Astrocyte of the cerebellum (primary cell): ENCODE results near the gene LPAR3.

Source experiments
- DNase-seq: peaks from one replicate; pipeline ENCODE4 v3.0.0-alpha.2; 2011; ENCODE audit warnings: low read depth
- H3K4me3 ChIP-seq: 2 replicates; pipeline ENCODE4 v1.5.1; 2011; ENCODE audit warnings: mild to moderate bottlenecking, low read depth, low read length, moderate library complexity
- CTCF ChIP-seq: IDR thresholded peaks from 2 replicates; pipeline ENCODE4 v1.5.1; 2012; ENCODE audit warnings: low read length, low read depth, moderate library complexity, mild to moderate bottlenecking; ENCODE audit errors: missing control alignments
- in situ Hi-C: cut with HindIII; loops from 2 replicates; pipeline ENCODE4 v1.10.0; 2017; ENCODE audit warnings: low sequenced_read_pairs

LPAR3 gene

GRCh38 chr1:84802567-84803232, 90.3 kb downstream of the LPAR3 start:
- no peak for DNase-seq
- in situ Hi-C loops: no loop called here
- no peak overlapping the region for H3K4me3 ChIP-seq
- no peak for TF ChIP-seq CTCF

- no peak overlapping the region for H3K4me3 ChIP-seq
- no peak for DNase-seq
- no peak for TF ChIP-seq CTCF
- in situ Hi-C loops: no loop called here
Measured at GRCh38 chr1:84800090-84801073, 92.6 kb downstream of the LPAR3 start.

- TF ChIP-seq CTCF: no peak
- H3K4me3 ChIP-seq: no peak overlapping the region
- DNase-seq: no peak
- in situ Hi-C loops: no loop called here
Measured at GRCh38 chr1:84797603-84798002, 95.4 kb downstream of the LPAR3 start.

- no peak overlapping the region for H3K4me3 ChIP-seq
- in situ Hi-C loops: no loop called here
- TF ChIP-seq CTCF: no peak
- no peak for DNase-seq
Measured at GRCh38 chr1:84795966-84796600, 96.9 kb downstream of the LPAR3 start.

GRCh38 chr1:84795213-84795612, 97.8 kb downstream of the LPAR3 start:
- no peak for TF ChIP-seq CTCF
- no peak overlapping the region for H3K4me3 ChIP-seq
- in situ Hi-C loops: no loop called here
- no peak for DNase-seq

- H3K4me3 ChIP-seq: no peak overlapping the region
- no peak for DNase-seq
- TF ChIP-seq CTCF: no peak
- in situ Hi-C loops: no loop called here
Measured at GRCh38 chr1:84792421-84792820, 100.6 kb downstream of the LPAR3 start.
